KMS-11 (cell line): Measurements from ENCODE around the gene LSM14B.

Experiments used
- H2AFZ ChIP-seq: fragments of 200-600 bp; sonication (generic); 2 replicates; pipeline ENCODE4 v1.6.1; 2016; ENCODE audit warnings: antibody characterized with exemption, mixed run types, low read depth
- H3K27ac ChIP-seq: fragments of 200-600 bp; sonication (generic); 2 replicates; pipeline ENCODE4 v1.6.1; 2016; ENCODE audit warnings: mild to moderate bottlenecking, mixed run types
- H3K27me3 ChIP-seq: fragments of 200-600 bp; sonication (generic); 2 replicates; pipeline ENCODE4 v1.6.1; 2017; ENCODE audit warnings: mild to moderate bottlenecking, low read depth, mixed run types, moderate library complexity; ENCODE audit not compliant: insufficient read depth
- H3K36me3 ChIP-seq: fragments of 200-600 bp; sonication (generic); 2 replicates; pipeline ENCODE4 v1.6.1; 2017; ENCODE audit warnings: mild to moderate bottlenecking, mixed run types; ENCODE audit not compliant: insufficient read depth
- H3K4me1 ChIP-seq: fragments of 200-600 bp; sonication (generic); 2 replicates; pipeline ENCODE4 v1.6.1; 2016; ENCODE audit warnings: mild to moderate bottlenecking, low read depth, mixed run types; ENCODE audit not compliant: poor library complexity, severe bottlenecking
- H3K4me2 ChIP-seq: fragments of 200-600 bp; sonication (generic); 2 replicates; pipeline ENCODE4 v1.7.0; 2016; ENCODE audit warnings: mild to moderate bottlenecking, mixed run types
- H3K4me3 ChIP-seq: fragments of 200-600 bp; sonication (generic); IDR thresholded peaks from 2 replicates; pipeline ENCODE4 v1.6.1; 2017; ENCODE audit warnings: low read depth, low read length, mixed read lengths; ENCODE audit not compliant: insufficient read depth
- H3K79me2 ChIP-seq: fragments of 200-600 bp; sonication (generic); 2 replicates; pipeline ENCODE4 v1.6.1; 2016; ENCODE audit warnings: low read depth, mixed run types; ENCODE audit not compliant: insufficient read depth
- H3K9ac ChIP-seq: fragments of 200-600 bp; sonication (generic); 2 replicates; pipeline ENCODE4 v1.6.1; 2016; ENCODE audit warnings: mild to moderate bottlenecking, mixed run types
- H4K20me1 ChIP-seq: fragments of 200-600 bp; sonication (generic); 2 replicates; pipeline ENCODE4 v1.6.1; 2016; ENCODE audit warnings: mild to moderate bottlenecking, mixed run types; ENCODE audit not compliant: insufficient read depth
- CTCF ChIP-seq: fragments of 200-600 bp; sonication (generic); conservative IDR thresholded peaks from 2 replicates; pipeline ENCODE4 v1.6.1; 2017; ENCODE audit warnings: low read depth, mild to moderate bottlenecking, antibody characterized with exemption, low read length, moderate library complexity, mixed read lengths

The LSM14B gene

GRCh38 chr20:62176866-62177265 lies 54.6 kb downstream of the LSM14B start:
- no peak for TF ChIP-seq CTCF
- Histone ChIP-seq H3K4me1 (peaks cover 5% of the 10 kb centered on the region), H3K36me3 (no peaks in the 10 kb centered on the region), H3K27me3 (no peaks in the 10 kb centered on the region), H3K4me2 (no peak overlapping the region), H2AFZ (no peak overlapping the region), H3K9ac (no peak overlapping the region), H3K79me2 (no peaks in the 10 kb centered on the region), H3K4me3 (no peak overlapping the region), H3K27ac (no peak overlapping the region), H4K20me1 (no peaks in the 10 kb centered on the region; the same call in 1 of the 2 replicates)

DNA sequence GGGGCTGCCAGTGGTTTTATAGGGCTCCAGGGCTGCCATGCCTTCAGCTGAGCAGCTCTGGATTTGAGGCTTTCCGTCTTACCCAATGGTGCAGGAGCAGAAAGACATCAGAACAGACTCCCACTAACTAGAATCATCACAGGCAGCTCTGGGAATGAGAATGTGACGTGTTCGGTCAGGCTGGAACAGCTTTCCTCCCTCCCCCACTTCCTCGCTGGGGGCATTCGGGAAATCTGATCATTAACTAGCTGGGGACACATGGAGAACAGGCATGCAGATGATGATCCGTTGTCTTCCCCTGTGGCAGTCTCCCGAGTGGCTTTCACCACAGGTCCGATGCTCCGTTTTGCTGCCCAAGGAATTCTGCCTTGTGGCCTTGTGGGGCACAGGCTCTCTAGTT lies 55.0 kb downstream of the LSM14B start:
- H3K36me3 ChIP-seq = no peaks in the 10 kb centered on the region

GRCh38 chr20:62178316-62179161 lies 56.3 kb downstream of the LSM14B start:
- Histone ChIP-seq H2AFZ (no peak overlapping the region), H3K9ac (no peak overlapping the region), H3K4me1 (peaks cover 10% of the 10 kb centered on the region), H3K27ac (no peak overlapping the region), H3K4me2 (no peak overlapping the region), H3K36me3 (no peaks in the 10 kb centered on the region), H3K4me3 (no peak overlapping the region), H3K79me2 (peaks cover 6% of the 10 kb centered on the region), H4K20me1 (no peaks in the 10 kb centered on the region; the same call in 1 of the 2 replicates), H3K27me3 (no peaks in the 10 kb centered on the region)
- TF ChIP-seq CTCF = no peak

More for the DNA sequence above, 55.0 kb downstream of the LSM14B start:
- Histone ChIP-seq H3K79me2 (no peaks in the 10 kb centered on the region), H2AFZ (no peak overlapping the region), H3K27ac (no peak overlapping the region), H3K4me1 (peaks cover 10% of the 10 kb centered on the region), H3K9ac (no peak overlapping the region), H3K27me3 (no peaks in the 10 kb centered on the region), H4K20me1 (no peaks in the 10 kb centered on the region; the same call in 1 of the 2 replicates), H3K4me2 (no peak overlapping the region), H3K4me3 (no peak overlapping the region)
- TF ChIP-seq CTCF = no peak

GRCh38 chr20:62179162-62179504 lies 56.9 kb downstream of the LSM14B start:
- H3K4me2 ChIP-seq = no peak overlapping the region
- H2AFZ ChIP-seq = no peak overlapping the region
- H3K4me1 ChIP-seq = peaks cover 15% of the 10 kb centered on the region
- H3K4me3 ChIP-seq = no peak overlapping the region
- no peak overlapping the region for H3K9ac ChIP-seq
- no peak for TF ChIP-seq CTCF
- H3K27ac ChIP-seq = no peak overlapping the region
- no peaks in the 10 kb centered on the region for H3K36me3 ChIP-seq
- no peaks in the 10 kb centered on the region; the same call in 1 of the 2 replicates for H4K20me1 ChIP-seq
- peaks cover 11% of the 10 kb centered on the region for H3K79me2 ChIP-seq
- H3K27me3 ChIP-seq = no peaks in the 10 kb centered on the region
